ENCODE measurements around the gene BTBD10.

The BTBD10 gene

DNA sequence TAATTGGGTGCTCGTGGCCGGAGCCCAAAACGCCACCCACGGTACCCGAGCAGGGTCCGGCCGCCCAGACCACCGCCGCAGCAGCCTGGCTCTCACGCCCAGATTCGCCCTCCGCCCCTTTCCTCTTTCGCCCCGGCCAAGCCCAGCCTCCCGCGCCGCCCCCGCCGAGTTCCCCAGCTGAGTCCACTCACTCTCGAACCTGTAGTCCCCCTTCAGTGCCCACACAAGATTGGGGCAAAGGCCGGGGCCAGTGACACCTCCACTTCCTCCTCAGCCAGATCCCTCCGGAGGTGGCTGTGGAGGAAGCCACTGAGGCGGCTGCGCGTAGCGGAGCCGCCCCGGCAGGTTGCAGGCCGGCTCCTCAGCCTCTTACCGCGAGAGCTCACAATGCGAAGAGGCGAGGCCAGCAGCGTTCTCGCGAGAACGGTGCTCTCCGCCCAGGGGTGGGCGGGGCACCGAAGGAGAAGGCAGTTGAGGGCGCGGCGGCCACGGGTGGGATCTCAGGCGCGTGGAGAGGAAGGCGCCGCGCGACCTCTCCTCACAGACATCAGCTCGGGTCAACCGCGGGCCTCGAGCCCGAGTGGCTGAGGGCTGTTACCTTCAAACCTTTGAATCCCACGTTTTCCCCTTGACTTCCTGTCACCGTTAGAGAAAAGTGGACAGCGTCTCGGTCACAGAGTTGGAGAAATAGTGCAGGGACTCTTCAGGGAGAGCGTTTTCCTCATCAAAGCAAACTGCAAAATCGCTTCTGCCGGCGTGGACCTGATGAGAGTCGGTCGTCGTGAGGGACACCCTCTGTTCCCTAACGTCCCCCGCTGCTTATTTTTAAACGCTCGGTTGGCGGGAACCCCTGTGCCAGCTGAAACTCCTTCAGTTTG is at the start of gene BTBD10:
Gene BTBD10, minus strand, starts transcription at position 322 of the 878 bp plus-strand sequence. CDS start 18,098 bp downstream, outside the sequence.
- peak within 1 kb of the TSS; percentile 69 to 92 for H3K9ac ChIP-seq (ENCODE audit: low read length in 2 of 2)
- no peaks in the 10 kb centered on the region for H3K36me3 ChIP-seq (ENCODE audit: control insufficient read depth in 2 of 2, insufficient read depth in 2 of 2, low read length in 2 of 2)
- no peaks in the 10 kb centered on the region for H3K27me3 ChIP-seq (ENCODE audit: control insufficient read depth in 1 of 2, insufficient read depth in 2 of 2, low read length in 2 of 2)
- no peaks in the 10 kb centered on the region for H3K9me3 ChIP-seq (ENCODE audit: control insufficient read depth in 2 of 2, low read length in 2 of 2)
- H3K4me1 ChIP-seq (ENCODE audit: control insufficient read depth, insufficient read depth, low read length), result peaks cover 15% of the 10 kb centered on the region
- H3K27ac ChIP-seq (ENCODE audit: low read length), result peak within 1 kb of the TSS; percentile 81
- H3K4me3 ChIP-seq (ENCODE audit: low read length in 2 of 2), result peak within 1 kb of the TSS; percentile 85 to 89

DNA sequence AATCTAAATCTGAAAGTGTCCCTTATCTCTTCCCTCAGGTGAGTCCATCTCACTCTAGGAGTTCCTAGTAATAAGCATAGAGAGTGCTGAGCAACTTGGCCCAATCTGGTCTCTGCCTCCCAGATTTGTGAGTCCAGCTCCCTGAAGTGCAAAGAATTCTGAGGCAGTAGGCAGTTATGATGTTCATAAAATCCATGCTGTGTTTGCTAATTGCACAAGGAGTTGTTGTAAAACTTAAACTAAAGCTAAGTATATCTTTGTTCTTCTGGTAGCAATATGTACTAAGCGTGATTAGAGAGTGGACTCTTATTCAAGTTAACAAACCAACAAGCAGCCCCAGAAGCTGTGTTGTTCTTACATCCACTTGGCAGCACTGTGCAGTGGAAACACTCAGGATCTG is 40.4 kb upstream of the BTBD10 start:
- no peak overlapping the region for H3K4me3 ChIP-seq (ENCODE audit: low read length in 2 of 2)
- H3K9me3 ChIP-seq (ENCODE audit: control insufficient read depth in 2 of 2, low read length in 2 of 2), result no peaks in the 10 kb centered on the region
- H3K4me1 ChIP-seq (ENCODE audit: control insufficient read depth, insufficient read depth, low read length), result no peaks in the 10 kb centered on the region
- no peak overlapping the region for H3K9ac ChIP-seq (ENCODE audit: low read length in 2 of 2)
- H3K27me3 ChIP-seq (ENCODE audit: control insufficient read depth in 1 of 2, insufficient read depth in 2 of 2, low read length in 2 of 2), result no peaks in the 10 kb centered on the region
- H3K36me3 ChIP-seq (ENCODE audit: control insufficient read depth in 2 of 2, insufficient read depth in 2 of 2, low read length in 2 of 2), result no peaks in the 10 kb centered on the region
- no peak overlapping the region for H3K27ac ChIP-seq (ENCODE audit: low read length)

DNA sequence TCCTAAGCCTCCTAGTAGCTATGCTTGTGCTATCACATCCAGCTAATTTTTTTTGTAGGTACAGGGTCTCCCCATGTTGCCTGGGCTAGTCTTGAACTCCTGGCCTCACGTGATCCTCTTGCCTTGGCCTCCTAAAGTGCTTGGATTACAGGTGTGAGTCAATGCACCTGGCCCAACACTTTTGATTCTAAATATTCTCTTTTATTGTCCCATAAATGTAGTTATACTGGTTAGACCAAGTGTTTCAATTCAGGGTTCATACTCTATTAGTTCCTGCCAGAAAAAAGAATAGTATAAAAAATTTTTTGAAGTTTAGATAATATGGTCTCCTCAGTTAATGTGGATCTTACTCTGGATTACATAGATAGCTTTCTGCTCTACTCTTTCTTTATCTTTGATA is 39.5 kb upstream of the BTBD10 start:
- Histone ChIP-seq H3K4me1 (ENCODE audit: control insufficient read depth, insufficient read depth, low read length) (no peaks in the 10 kb centered on the region), H3K9ac (ENCODE audit: low read length in 2 of 2) (no peak overlapping the region), H3K27me3 (ENCODE audit: control insufficient read depth in 1 of 2, insufficient read depth in 2 of 2, low read length in 2 of 2) (no peaks in the 10 kb centered on the region), H3K9me3 (ENCODE audit: control insufficient read depth in 2 of 2, low read length in 2 of 2) (no peaks in the 10 kb centered on the region), H3K36me3 (ENCODE audit: control insufficient read depth in 2 of 2, insufficient read depth in 2 of 2, low read length in 2 of 2) (no peaks in the 10 kb centered on the region), H3K27ac (ENCODE audit: low read length) (no peak overlapping the region), H3K4me3 (ENCODE audit: low read length in 2 of 2) (no peak overlapping the region)

DNA sequence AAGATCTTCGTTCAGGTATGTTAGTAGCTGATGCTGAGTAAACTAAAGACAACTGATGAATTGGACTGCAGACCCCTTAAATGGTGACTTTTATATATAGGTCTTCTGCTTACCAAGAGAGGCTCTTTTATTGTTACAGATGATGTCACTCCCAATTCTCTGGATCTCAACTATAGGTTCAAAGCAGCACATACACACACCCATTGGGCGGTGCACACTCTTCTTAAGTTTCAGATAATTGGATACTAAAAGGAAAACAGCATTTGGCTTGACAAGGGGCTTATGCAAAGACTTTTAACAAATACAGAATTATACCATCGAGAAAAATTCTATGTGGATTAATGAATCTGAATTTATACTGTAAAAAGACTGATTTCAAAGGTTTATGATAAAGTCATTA is 32.9 kb upstream of the BTBD10 start, which contains the start of gene PTH:
Gene PTH, minus strand, starts transcription at position 69 of the 400 bp plus-strand sequence. CDS start 3,142 bp downstream, outside the sequence.
- Histone ChIP-seq H3K4me1 (ENCODE audit: control insufficient read depth, insufficient read depth, low read length) (no peaks in the 10 kb centered on the region), H3K9ac (ENCODE audit: low read length in 2 of 2) (no peak within 1 kb of the TSS), H3K27ac (ENCODE audit: low read length) (no peak within 1 kb of the TSS), H3K27me3 (ENCODE audit: control insufficient read depth in 1 of 2, insufficient read depth in 2 of 2, low read length in 2 of 2) (no peaks in the 10 kb centered on the region), H3K4me3 (ENCODE audit: low read length in 2 of 2) (no peak within 1 kb of the TSS), H3K9me3 (ENCODE audit: control insufficient read depth in 2 of 2, low read length in 2 of 2) (no peaks in the 10 kb centered on the region), H3K36me3 (ENCODE audit: control insufficient read depth in 2 of 2, insufficient read depth in 2 of 2, low read length in 2 of 2) (no peaks in the 10 kb centered on the region)

DNA sequence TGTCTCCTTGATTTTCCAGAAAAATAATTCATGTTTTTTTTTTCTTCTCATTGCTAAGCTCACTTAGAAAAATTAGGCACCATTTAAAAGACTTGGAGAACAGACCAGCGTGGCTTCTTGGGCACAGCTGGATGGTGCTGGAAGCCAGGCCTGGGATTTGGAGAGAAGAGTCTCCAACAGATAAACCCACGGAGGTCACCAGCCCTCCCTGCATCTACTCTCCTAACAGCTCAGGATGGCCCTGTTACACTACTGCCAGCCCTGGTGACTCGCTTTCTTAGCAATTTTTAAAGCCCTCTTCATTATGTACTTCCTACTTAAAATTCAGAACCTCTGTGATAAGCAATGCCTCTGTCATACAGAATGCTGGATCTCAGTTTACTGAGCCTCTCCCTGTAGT is 31.0 kb upstream of the BTBD10 start:
- Histone ChIP-seq H3K4me3 (ENCODE audit: low read length in 2 of 2) (no peak overlapping the region), H3K27ac (ENCODE audit: low read length) (no peak overlapping the region), H3K9me3 (ENCODE audit: control insufficient read depth in 2 of 2, low read length in 2 of 2) (no peaks in the 10 kb centered on the region), H3K9ac (ENCODE audit: low read length in 2 of 2) (no peak overlapping the region), H3K27me3 (ENCODE audit: control insufficient read depth in 1 of 2, insufficient read depth in 2 of 2, low read length in 2 of 2) (no peaks in the 10 kb centered on the region), H3K36me3 (ENCODE audit: control insufficient read depth in 2 of 2, insufficient read depth in 2 of 2, low read length in 2 of 2) (no peaks in the 10 kb centered on the region), H3K4me1 (ENCODE audit: control insufficient read depth, insufficient read depth, low read length) (no peaks in the 10 kb centered on the region)

DNA sequence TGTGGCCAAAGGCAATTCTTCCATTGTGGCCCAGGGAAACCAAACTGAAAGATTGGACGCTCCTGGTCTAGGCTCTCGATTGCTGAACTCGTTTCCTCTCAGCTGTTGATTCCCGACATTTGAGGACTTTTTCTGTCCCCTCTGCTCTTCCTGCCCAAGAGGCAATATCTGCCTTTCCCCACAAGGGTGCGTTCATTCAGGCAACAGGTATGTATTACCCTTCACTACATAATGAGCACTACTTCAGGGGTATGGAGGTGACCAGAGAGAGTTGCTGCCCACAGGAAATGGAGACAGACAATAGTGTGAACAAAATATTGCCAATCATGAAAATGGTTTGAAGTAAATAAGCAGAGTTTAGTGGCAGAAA is 24.6 kb upstream of the BTBD10 start:
- no peak overlapping the region for H3K9ac ChIP-seq (ENCODE audit: low read length in 2 of 2)
- no peaks in the 10 kb centered on the region for H3K9me3 ChIP-seq (ENCODE audit: control insufficient read depth in 2 of 2, low read length in 2 of 2)
- no peaks in the 10 kb centered on the region for H3K36me3 ChIP-seq (ENCODE audit: control insufficient read depth in 2 of 2, insufficient read depth in 2 of 2, low read length in 2 of 2)
- no peak overlapping the region for H3K27ac ChIP-seq (ENCODE audit: low read length)
- peak overlapping the region in 1 of 2 donors; percentile 49 for H3K4me3 ChIP-seq (ENCODE audit: low read length in 2 of 2)
- H3K4me1 ChIP-seq (ENCODE audit: control insufficient read depth, insufficient read depth, low read length), result no peaks in the 10 kb centered on the region
- peaks cover 0 to 4% of the 10 kb centered on the region in 2 donors for H3K27me3 ChIP-seq (ENCODE audit: control insufficient read depth in 1 of 2, insufficient read depth in 2 of 2, low read length in 2 of 2)

DNA sequence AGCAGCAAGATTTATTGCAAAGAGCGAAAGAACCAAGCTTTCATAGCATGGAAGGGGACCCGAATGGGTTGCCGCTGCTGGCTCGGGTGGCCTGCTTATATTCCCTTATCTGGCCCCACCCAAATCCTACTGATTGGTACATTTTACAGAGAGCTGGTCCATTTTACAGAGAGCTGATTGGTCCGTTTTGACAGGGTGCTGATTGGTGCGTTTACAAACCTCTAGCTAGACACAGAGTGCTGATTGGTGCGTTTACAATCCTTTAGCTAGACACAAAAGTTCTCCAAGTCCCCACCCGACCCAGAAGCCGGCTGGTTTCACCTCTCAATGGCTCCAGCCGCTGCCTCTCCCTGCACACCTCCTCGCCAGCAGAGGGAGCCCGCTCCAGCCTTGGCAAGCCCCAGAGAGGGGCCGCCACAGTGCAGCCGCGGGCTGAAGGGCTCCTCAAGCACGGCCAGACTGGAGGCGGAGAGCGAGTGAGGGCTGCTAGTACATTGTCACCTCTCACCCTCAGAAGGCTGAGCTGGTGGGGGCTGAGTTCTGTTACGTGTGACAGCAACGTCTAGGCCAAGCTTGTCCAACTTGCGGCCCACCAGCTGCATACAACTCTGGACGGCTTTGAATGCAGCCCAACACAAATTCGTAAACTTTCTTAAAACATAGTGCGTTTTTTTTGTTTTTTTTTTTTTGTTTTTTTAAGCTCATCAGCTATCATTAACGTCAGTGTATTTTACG is 24.1 kb upstream of the BTBD10 start:
- peak overlapping the region in 1 of 2 donors; percentile 49 for H3K4me3 ChIP-seq (ENCODE audit: low read length in 2 of 2)
- no peaks in the 10 kb centered on the region for H3K9me3 ChIP-seq (ENCODE audit: control insufficient read depth in 2 of 2, low read length in 2 of 2)
- no peak overlapping the region for H3K9ac ChIP-seq (ENCODE audit: low read length in 2 of 2)
- H3K27me3 ChIP-seq (ENCODE audit: control insufficient read depth in 1 of 2, insufficient read depth in 2 of 2, low read length in 2 of 2), result peaks cover 0 to 4% of the 10 kb centered on the region in 2 donors
- H3K27ac ChIP-seq (ENCODE audit: low read length), result no peak overlapping the region
- H3K36me3 ChIP-seq (ENCODE audit: control insufficient read depth in 2 of 2, insufficient read depth in 2 of 2, low read length in 2 of 2), result no peaks in the 10 kb centered on the region
- no peaks in the 10 kb centered on the region for H3K4me1 ChIP-seq (ENCODE audit: control insufficient read depth, insufficient read depth, low read length)

DNA sequence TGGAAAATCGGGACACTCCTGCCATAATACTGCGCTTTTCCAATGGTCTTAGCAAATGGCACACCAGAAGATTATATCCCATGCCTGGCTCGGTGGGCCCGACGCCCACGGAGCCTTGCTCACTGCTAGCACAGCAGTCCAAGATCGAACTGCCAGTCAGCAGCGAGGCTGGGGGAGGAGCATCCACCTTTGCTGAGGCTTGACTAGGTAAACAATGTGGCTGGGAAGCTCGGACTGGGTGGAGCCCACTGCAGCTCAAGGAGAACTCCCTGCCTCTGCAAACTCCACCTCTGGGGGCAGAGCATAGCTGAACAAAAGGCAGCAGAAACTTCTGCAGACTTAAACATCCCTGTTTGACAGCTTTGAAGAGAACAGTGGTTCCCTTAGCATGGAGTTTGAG is 17.2 kb upstream of the BTBD10 start:
- no peak overlapping the region for H3K27ac ChIP-seq (ENCODE audit: low read length)
- no peaks in the 10 kb centered on the region for H3K27me3 ChIP-seq (ENCODE audit: control insufficient read depth in 1 of 2, insufficient read depth in 2 of 2, low read length in 2 of 2)
- H3K4me3 ChIP-seq (ENCODE audit: low read length in 2 of 2), result no peak overlapping the region
- H3K9me3 ChIP-seq (ENCODE audit: control insufficient read depth in 2 of 2, low read length in 2 of 2), result no peaks in the 10 kb centered on the region
- no peaks in the 10 kb centered on the region for H3K4me1 ChIP-seq (ENCODE audit: control insufficient read depth, insufficient read depth, low read length)
- H3K36me3 ChIP-seq (ENCODE audit: control insufficient read depth in 2 of 2, insufficient read depth in 2 of 2, low read length in 2 of 2), result no peaks in the 10 kb centered on the region
- no peak overlapping the region for H3K9ac ChIP-seq (ENCODE audit: low read length in 2 of 2)

DNA sequence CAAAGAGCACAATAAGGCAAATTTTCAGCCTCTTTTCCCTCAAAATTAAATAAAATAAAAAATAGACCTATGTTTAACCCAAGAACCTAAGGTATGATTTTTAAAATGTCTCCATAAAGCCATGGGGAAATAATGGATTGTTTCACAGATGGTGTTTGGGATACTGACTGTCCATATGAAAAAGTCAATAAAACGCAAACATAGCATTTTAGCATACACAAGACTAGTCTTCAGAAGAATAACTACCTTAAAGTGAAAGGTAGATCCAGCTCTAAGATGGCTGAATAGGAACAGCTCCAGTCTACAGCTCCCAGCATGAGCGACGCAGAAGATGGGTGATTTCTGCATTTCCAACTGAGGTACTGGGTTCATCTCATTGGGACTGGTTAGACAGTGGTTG is 16.7 kb upstream of the BTBD10 start:
- Histone ChIP-seq H3K9me3 (ENCODE audit: control insufficient read depth in 2 of 2, low read length in 2 of 2) (no peaks in the 10 kb centered on the region), H3K4me3 (ENCODE audit: low read length in 2 of 2) (no peak overlapping the region), H3K27me3 (ENCODE audit: control insufficient read depth in 1 of 2, insufficient read depth in 2 of 2, low read length in 2 of 2) (no peaks in the 10 kb centered on the region), H3K36me3 (ENCODE audit: control insufficient read depth in 2 of 2, insufficient read depth in 2 of 2, low read length in 2 of 2) (no peaks in the 10 kb centered on the region), H3K9ac (ENCODE audit: low read length in 2 of 2) (no peak overlapping the region), H3K4me1 (ENCODE audit: control insufficient read depth, insufficient read depth, low read length) (no peaks in the 10 kb centered on the region), H3K27ac (ENCODE audit: low read length) (no peak overlapping the region)

DNA sequence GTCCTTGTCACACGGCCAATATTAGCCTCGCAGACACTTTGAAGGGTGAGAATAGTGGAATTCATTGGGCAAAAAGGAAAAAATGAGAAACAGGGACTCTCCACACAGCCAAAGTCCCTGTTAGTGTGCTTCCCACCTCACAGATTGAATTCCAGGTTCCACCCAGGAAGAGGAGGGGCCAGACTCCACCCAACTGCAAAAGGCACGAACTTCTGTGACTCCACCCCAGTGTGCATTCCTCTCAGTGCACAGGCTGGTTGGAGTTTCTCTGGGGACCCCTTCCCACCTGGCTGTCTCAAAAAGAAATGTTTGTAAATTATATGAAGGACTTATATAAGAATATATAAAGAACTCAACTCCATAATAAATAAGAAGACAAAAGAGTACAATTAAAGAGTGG is 12.1 kb upstream of the BTBD10 start:
- no peak overlapping the region for H3K4me3 ChIP-seq (ENCODE audit: low read length in 2 of 2)
- H3K9me3 ChIP-seq (ENCODE audit: control insufficient read depth in 2 of 2, low read length in 2 of 2), result no peaks in the 10 kb centered on the region
- no peaks in the 10 kb centered on the region for H3K36me3 ChIP-seq (ENCODE audit: control insufficient read depth in 2 of 2, insufficient read depth in 2 of 2, low read length in 2 of 2)
- H3K4me1 ChIP-seq (ENCODE audit: control insufficient read depth, insufficient read depth, low read length), result no peaks in the 10 kb centered on the region
- H3K9ac ChIP-seq (ENCODE audit: low read length in 2 of 2), result no peak overlapping the region
- no peak overlapping the region for H3K27ac ChIP-seq (ENCODE audit: low read length)
- H3K27me3 ChIP-seq (ENCODE audit: control insufficient read depth in 1 of 2, insufficient read depth in 2 of 2, low read length in 2 of 2), result peaks cover 0 to 3% of the 10 kb centered on the region in 2 donors
